HEK293T (cell line): ENCODE results near the gene GSDME.

Source experiments
- CTCF ChIA-PET: fragments of 350-600 bp; formaldehyde crosslinking; extraction: SDS; loops from one replicate; lab custom pipeline; 2021; ENCODE audit warnings: antibody characterized with exemption, inconsistent platforms; lab: Yijun Ruan, JAX
- POLR2A ChIA-PET: fragments of 350-600 bp; formaldehyde crosslinking; extraction: SDS; loops from one replicate; lab custom pipeline; 2020; ENCODE audit warnings: antibody characterized with exemption, inconsistent platforms; lab: Yijun Ruan, JAX
- DNase-seq: peaks from one replicate; pipeline ENCODE4 v3.0.0; 2012; ENCODE audit warnings: mixed read lengths; ENCODE audit errors: extremely low spot score
- ARNT ChIP-seq: fragments of 450-650 bp; IDR thresholded peaks from 2 replicates; pipeline ENCODE4 v1.6.1; 2017; ENCODE audit warnings: mild to moderate bottlenecking
- BHLHE40 ChIP-seq: fragments of 450-650 bp; IDR thresholded peaks from 2 replicates; pipeline ENCODE4 v1.6.1; 2016; ENCODE audit warnings: mild to moderate bottlenecking, moderate library complexity, borderline replicate concordance
- CTBP1 ChIP-seq: fragments of 450-650 bp; IDR thresholded peaks from 2 replicates; pipeline ENCODE4 v1.6.1; 2016; ENCODE audit warnings: borderline replicate concordance
- ELF4 ChIP-seq: fragments of 450-650 bp; IDR thresholded peaks from 2 replicates; pipeline ENCODE4 v1.6.1; 2017; ENCODE audit warnings: antibody characterized with exemption
- FOXA1 ChIP-seq: fragments of 450-650 bp; IDR thresholded peaks from 2 replicates; pipeline ENCODE4 v1.6.1; 2016; ENCODE audit warnings: mild to moderate bottlenecking
- FOXK2 ChIP-seq: fragments of 450-650 bp; IDR thresholded peaks from 2 replicates; pipeline ENCODE4 v1.6.1; 2016; ENCODE audit warnings: mild to moderate bottlenecking
- FOXM1 ChIP-seq: fragments of 450-650 bp; IDR thresholded peaks from 2 replicates; pipeline ENCODE4 v1.6.1; 2017; ENCODE audit warnings: mild to moderate bottlenecking, borderline replicate concordance
- HDGF ChIP-seq: fragments of 450-650 bp; IDR thresholded peaks from 2 replicates; pipeline ENCODE4 v1.6.1; 2017; ENCODE audit warnings: antibody characterized with exemption, borderline replicate concordance
- L3MBTL2 ChIP-seq: fragments of 450-650 bp; conservative IDR thresholded peaks from 2 replicates; pipeline ENCODE4 v1.6.1; 2016; ENCODE audit warnings: mild to moderate bottlenecking
- LEF1 ChIP-seq: fragments of 450-650 bp; IDR thresholded peaks from 2 replicates; pipeline ENCODE4 v1.6.1; 2017; ENCODE audit warnings: mild to moderate bottlenecking, borderline replicate concordance
- NFRKB ChIP-seq: fragments of 450-650 bp; IDR thresholded peaks from 2 replicates; pipeline ENCODE4 v1.6.1; 2016; ENCODE audit warnings: mild to moderate bottlenecking, moderate library complexity
- PKNOX1 ChIP-seq: fragments of 450-650 bp; IDR thresholded peaks from 2 replicates; pipeline ENCODE4 v1.6.1; 2016
- SP1 ChIP-seq: fragments of 450-650 bp; IDR thresholded peaks from 2 replicates; pipeline ENCODE4 v1.6.1; 2017
- SUZ12 ChIP-seq: fragments of 450-650 bp; IDR thresholded peaks from 2 replicates; pipeline ENCODE4 v1.6.1; 2016; ENCODE audit warnings: mild to moderate bottlenecking
- TARDBP ChIP-seq: fragments of 450-650 bp; IDR thresholded peaks from 2 replicates; pipeline ENCODE4 v1.6.1; 2016
- ZNF384 ChIP-seq: fragments of 450-650 bp; IDR thresholded peaks from 2 replicates; pipeline ENCODE4 v1.6.1; 2016

GSDME gene

DNA sequence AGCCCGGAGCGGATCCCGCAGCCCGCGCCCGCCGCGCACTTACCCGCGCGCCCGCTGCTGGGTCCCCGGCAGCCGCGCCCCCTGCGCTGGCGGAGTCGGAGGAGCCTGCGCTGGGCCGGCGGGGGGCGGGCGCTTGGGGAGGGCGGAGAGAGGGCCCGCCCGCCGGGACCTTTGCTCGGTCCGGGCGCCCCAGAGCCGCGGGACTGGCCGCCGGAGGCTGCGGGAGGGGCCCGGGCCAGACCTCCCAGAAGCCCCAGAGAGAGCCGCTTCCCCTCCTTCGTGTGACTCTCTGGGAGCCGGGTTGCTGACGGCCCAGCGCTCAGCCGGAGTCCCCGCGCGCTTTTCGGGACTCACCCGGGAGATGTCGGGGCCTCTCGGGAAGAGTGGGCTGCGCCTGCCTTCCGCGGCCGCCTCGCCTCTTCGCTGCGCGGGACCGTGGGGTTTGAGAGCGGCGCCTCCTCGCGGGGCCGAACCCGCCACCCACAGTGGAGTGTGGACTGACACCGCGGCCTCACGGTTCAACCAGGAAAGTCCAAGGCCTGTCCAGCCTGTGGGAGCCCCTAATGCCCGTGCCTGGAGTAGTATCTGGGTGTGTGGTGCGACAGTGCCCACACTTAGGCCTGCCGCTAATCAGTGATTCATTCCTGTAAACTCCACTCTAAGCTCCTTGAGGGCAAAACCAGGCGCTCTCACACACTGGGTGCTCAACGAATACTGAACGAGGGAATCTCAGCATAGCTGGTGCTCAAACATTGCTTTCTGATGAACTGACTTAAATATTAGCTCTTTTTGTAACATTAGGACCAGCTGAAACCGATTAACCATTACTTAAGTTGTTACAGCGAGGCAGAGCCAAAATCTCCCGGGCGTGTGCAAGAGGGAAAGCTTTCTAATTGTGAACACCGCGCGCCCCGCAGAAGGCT lies at the start of gene GSDME:
Gene GSDME, minus strand, starts transcription at position 112 of the 923 bp plus-strand sequence. CDS start 7,690 bp downstream, outside the sequence.
- CTCF ChIA-PET: no interaction called here
- no peak for TF ChIP-seq LEF1
- no peak for TF ChIP-seq NFRKB
- no peak for TF ChIP-seq TARDBP
- TF ChIP-seq PKNOX1: no peak
- TF ChIP-seq SUZ12: no peak
- peak; percentile 28; the same call in 1 of the 2 replicates for TF ChIP-seq L3MBTL2
- no peak for TF ChIP-seq BHLHE40
- POLR2A ChIA-PET: interaction anchor here (1.1 kb wide), 1 partner anchor 368 kb away, joined by 4 read pairs; the partner anchor contains the start of gene CYCS
- peak; percentile 61 for DNase-seq

GRCh38 chr7:24802300-24802699 lies 45.0 kb upstream of the GSDME start:
- POLR2A ChIA-PET: no interaction called here
- DNase-seq: no peak
- TF ChIP-seq HDGF (no peak), SUZ12 (no peak)
- CTCF ChIA-PET: interaction anchor here (1.3 kb wide), 1 partner anchor 18 kb away, joined by 3 read pairs; no protein-coding TSS in a partner anchor

- no peak for TF ChIP-seq SP1
- no peak for TF ChIP-seq ARNT
- no peak for TF ChIP-seq FOXM1
- no peak for TF ChIP-seq ZNF384
- no peak for TF ChIP-seq SUZ12
- TF ChIP-seq HDGF: no peak
- no peak for TF ChIP-seq FOXK2
- TF ChIP-seq TARDBP: no peak
- ChIA-PET CTCF (interaction anchor here (1.3 kb wide), 1 partner anchor 18 kb away, joined by 3 read pairs; no protein-coding TSS in a partner anchor), POLR2A (no interaction called here)
- DNase-seq: no peak
Measured at GRCh38 chr7:24801883-24802282, 44.6 kb upstream of the GSDME start.

DNA sequence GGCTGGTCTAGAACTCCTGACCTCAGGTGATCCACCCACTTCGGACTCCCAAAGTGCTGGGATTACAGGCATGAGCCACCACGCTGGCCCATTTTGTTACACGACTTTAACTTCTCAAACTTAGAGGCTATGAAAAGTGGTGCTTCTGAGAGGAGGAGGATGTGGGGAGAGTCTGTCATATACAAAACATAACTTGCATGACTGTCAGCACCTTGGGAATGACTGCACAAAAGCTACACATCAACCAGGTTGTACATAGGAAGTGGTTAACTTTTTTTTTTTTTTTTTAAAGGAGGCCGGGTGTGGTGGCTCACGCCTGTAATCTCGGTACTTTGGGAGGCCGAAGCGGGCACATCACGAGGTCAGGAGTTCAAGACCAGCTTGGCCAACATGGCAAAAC lies 43.4 kb upstream of the GSDME start:
- ChIA-PET POLR2A (no interaction called here), CTCF (interaction anchor here (1.4 kb wide), 1 partner anchor 12 kb away, joined by 9 read pairs; no protein-coding TSS in a partner anchor)
- no peak for TF ChIP-seq SUZ12
- TF ChIP-seq LEF1: no peak
- TF ChIP-seq PKNOX1: no peak
- no peak for TF ChIP-seq ELF4
- TF ChIP-seq L3MBTL2: no peak
- no peak for TF ChIP-seq FOXM1
- no peak for TF ChIP-seq HDGF
- TF ChIP-seq BHLHE40: no peak
- TF ChIP-seq SP1: no peak
- no peak for TF ChIP-seq CTBP1
- TF ChIP-seq NFRKB: no peak
- TF ChIP-seq FOXA1: no peak
- TF ChIP-seq ARNT: no peak
- TF ChIP-seq FOXK2: no peak
- TF ChIP-seq TARDBP: no peak
- TF ChIP-seq ZNF384: no peak
- no peak for DNase-seq

- DNase-seq: no peak
- TF ChIP-seq BHLHE40 (no peak), SUZ12 (no peak), FOXK2 (no peak), NFRKB (no peak), TARDBP (no peak), ARNT (no peak), CTBP1 (no peak), FOXM1 (no peak), SP1 (no peak), FOXA1 (no peak), ELF4 (no peak), ZNF384 (no peak), PKNOX1 (no peak), L3MBTL2 (no peak), HDGF (no peak), LEF1 (no peak)
- ChIA-PET POLR2A (interaction anchor here (1.5 kb wide), 1 partner anchor 325 kb away, joined by 5 read pairs; the partner anchor contains the start of gene CYCS), CTCF (interaction anchor here (1.4 kb wide), 1 partner anchor 12 kb away, joined by 9 read pairs; no protein-coding TSS in a partner anchor)
Measured at GRCh38 chr7:24800073-24800472, 42.8 kb upstream of the GSDME start.

GRCh38 chr7:24799506-24799905 lies 42.2 kb upstream of the GSDME start:
- DNase-seq: no peak
- TF ChIP-seq SP1: no peak
- no peak for TF ChIP-seq SUZ12
- no peak for TF ChIP-seq FOXK2
- no peak for TF ChIP-seq NFRKB
- no peak for TF ChIP-seq ELF4
- no peak for TF ChIP-seq FOXA1
- TF ChIP-seq ARNT: no peak
- TF ChIP-seq LEF1: no peak
- TF ChIP-seq ZNF384: no peak
- POLR2A ChIA-PET: interaction anchor here (1.5 kb wide), 1 partner anchor 326 kb away, joined by 5 read pairs; the partner anchor contains the start of gene CYCS
- CTCF ChIA-PET: interaction anchor here (1.0 kb wide), 1 partner anchor 13 kb away, joined by 4 read pairs; no protein-coding TSS in a partner anchor
